NCI-H1105 (cell line): ENCODE measurements around the gene CA6.
"Not testable (repeated sequence)": the region's sequence is repeated elsewhere in the genome, so short reads cannot be mapped to it uniquely, and the experiment has no call there.

Experiments
- DNase-seq: peaks from one replicate; lab custom pipeline; 2025; lab: John Stamatoyannopoulos, UW

CA6 gene

DNA sequence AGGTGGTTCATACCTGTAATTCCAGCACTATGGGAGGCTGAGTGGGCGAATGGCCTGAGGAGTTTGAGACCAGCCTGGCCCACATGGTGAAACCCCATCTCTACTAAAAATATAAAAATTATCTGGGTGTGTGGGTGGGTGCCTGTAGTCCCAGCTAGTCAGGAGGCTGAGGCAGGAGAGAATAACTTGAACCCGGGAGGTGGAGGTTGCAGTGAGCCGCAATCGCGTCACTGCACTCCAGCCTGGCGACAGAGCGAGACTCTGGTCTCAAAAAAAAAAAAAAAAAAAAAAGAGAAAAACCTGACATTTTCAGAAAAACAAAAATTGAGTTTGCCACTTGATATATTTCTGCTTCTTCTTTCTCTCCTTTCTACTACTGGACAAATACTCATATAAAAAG lies 24.3 kb downstream of the CA6 start:
- no peak for DNase-seq

- DNase-seq, result no peak
Measured at GRCh38 chr1:8970870-8971337, 25.2 kb downstream of the CA6 start.

DNA sequence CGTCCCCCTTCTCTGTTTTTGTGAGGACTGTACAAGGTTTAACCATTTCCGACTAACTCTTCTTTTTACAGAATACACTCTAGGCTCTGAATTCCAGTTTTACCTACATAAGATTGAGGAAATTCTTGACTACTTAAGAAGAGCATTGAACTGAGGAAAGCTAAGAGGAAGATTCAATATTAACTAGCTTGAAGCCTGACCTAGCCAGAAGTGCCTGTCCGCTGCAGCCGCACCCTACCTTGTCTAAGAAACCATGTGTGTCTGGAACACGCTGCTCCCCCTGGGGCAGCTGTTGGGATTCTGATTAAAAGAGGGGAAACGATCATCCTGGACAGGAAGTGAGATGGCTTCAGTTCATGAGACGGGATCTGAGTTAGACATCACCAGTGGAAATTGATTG lies 28.9 kb downstream of the CA6 start:
- no peak for DNase-seq

- no peak for DNase-seq
Measured at GRCh38 chr1:8976338-8976737, 30.7 kb downstream of the CA6 start.

GRCh38 chr1:8976896-8977450 lies 31.3 kb downstream of the CA6 start:
- DNase-seq, result no peak

- no peak for DNase-seq
Measured at GRCh38 chr1:8980656-8981055, 35.0 kb downstream of the CA6 start.

- no peak for DNase-seq
Measured at GRCh38 chr1:8981169-8981568, 35.5 kb downstream of the CA6 start.

DNA sequence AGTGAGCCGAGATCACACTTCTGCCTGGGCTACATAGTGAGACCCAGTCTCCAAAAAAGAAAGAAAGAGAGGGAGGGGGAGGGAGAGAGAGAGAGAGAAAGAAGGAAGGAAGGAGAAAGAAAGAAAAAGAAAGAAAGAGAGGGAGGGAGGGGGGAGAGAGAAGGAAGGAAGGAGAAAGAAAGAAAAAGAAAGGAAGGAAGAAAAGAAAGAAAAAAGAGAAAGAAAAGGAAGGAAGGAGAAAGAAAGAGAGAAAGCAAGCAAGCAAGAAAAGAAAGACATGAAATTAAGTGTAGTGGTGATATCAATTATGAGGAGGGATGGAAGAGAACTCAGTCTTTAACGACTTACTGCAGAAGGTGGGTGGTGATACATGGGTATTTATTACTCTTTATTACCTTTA lies 38.5 kb downstream of the CA6 start:
- no peak for DNase-seq

DNA sequence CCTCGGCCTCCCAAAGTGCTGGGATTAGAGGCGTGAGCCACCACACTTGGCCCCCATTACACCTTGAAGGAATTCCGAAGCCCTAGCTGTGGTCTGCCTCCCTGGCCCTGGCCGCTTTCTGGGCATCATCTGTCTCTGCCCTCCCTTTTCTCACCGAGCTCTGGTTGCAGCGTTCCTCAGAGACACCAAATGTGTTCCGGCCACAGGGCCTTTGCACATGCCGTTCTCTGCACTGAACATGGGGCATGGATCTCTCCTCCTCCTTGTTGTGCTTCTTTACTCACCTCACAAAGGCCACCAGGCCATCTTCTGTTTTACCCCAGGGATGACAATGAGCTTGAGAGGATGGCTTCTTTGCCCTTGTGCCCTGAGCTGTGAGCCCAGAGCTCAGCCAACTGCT lies 39.3 kb downstream of the CA6 start:
- no peak for DNase-seq

GRCh38 chr1:8985915-8986813 lies 40.5 kb downstream of the CA6 start:
- no peak for DNase-seq

DNA sequence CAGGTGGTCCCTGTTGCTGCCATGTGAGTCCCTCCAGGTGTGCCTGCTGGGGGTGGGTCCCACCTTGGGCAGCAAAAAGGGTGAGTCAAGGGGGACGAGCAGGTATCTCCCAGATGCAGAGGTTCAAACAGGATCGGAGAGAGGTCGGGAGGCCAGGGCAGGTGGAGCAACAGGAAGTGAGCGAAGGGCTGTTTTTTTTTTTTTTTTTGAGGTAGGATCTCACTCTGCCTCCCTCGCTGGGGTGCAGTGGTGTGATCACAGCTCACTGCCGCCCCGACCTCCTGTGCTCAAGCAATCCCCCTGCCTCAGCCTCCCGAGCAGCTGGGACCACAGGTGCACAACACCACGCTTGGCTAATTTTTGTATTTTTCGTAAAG lies 41.1 kb downstream of the CA6 start:
- no peak for DNase-seq

DNA sequence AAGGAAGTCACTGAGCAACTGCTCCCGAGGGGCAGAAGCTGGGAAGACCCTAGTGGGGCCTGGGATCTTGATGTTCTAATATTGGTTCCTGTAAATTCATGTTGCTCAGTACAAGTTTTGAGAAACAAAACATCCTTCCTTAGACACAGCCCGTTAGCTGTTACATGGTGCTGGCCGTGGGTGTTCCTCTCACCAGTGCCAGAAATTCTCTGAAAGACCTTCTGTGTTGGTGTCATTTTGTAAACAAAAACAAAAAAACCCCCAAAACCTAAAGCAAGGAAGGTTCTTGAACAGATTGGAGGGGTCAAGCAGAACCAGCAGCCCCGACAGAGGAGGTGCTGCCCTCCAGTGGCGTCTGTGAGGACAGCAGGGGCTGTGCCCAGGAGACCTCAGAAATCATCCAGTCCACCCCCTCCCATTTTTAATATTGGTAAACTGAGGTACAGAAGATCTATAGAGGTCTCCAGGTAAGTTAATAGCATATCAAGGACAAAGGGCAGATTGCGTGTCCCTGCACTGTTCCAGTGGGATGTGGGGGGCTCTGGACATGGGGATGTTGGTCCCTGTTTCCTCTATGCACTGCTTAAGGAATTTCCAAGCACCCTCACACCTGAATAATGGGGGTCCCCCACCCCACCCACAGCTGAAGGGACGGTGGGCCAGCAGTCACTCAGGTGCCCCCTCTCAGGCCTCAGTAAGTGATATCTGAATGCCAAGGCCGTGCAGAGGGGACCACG lies 42.4 kb downstream of the CA6 start:
- no peak for DNase-seq

DNA sequence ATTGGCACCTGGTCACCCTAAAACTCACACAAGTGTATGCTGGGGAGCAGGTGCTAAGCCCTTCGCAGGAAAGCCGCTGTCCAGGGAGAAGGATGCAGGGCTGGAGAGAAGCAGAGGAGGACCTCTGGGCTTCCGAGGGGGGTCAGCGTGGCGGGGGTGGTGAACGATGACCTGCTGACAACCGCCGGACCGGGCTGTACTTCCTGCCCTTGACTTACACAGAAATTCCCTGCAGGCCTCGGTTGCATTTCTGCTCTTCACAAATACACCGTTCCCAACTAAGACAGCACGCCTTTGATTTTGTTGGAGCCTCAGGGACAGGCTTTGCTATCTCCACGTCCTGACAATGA lies 42.9 kb downstream of the CA6 start:
- DNase-seq, result no peak

DNA sequence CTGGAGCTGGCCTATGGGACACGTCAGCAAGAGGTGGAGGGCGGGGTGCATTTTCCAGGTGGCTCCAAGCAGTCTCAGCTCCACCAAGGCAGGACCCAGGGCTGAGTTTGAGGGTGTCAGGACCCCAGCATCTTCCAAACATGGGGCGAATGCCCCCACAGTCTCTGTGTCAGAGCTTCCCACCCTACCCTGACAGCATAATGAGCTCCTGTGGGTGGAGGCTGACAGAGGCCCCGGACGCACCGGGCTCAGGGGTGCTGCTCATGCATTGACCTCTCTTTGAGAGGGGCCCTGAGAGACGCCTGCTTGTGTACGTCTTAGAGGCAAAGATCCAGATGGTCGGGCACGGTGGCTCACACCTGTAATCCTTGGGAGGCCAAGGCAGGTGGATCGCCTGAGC lies 43.4 kb downstream of the CA6 start:
- no peak for DNase-seq

- DNase-seq, result no peak
Measured at GRCh38 chr1:8989821-8990220, 44.2 kb downstream of the CA6 start.

GRCh38 chr1:8992936-8993687 lies 47.4 kb downstream of the CA6 start:
- DNase-seq, result no peak

- DNase-seq, result not testable (repeated sequence)
Measured at GRCh38 chr1:8993962-8994675, 48.5 kb downstream of the CA6 start.

DNA sequence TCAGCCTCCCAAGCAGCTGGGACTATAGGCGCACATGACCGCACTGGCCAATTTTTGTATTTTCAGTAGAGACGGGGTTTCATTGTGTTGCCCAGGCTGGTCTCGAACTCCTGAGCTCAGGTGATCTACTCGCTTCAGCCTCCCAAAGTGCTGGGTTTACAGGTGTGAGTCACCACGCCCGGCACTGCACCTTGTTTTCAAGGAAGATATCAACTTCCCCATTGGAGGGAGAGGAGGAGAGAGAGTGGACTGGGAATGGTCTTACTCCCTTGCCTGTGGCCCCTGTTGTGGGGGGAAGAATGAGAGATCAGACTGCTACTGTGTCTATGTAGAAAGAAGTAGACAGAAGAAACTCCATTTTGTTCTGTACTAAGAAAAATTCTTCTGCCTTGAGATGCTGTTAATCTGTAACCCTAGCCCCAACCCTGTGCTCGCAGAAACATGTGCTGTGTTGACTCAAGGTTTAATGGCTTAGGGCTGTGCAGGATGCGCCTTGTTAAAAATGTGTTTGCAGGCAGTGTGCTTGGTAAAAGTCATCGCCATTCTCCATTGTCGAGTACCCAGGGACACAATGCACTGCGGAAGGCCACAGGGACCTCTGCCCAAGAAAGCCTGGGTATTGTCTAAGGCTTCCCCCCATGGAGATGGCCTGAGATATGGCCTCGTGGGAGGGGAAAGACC lies 56.0 kb downstream of the CA6 start:
- DNase-seq, result not testable (repeated sequence)

DNA sequence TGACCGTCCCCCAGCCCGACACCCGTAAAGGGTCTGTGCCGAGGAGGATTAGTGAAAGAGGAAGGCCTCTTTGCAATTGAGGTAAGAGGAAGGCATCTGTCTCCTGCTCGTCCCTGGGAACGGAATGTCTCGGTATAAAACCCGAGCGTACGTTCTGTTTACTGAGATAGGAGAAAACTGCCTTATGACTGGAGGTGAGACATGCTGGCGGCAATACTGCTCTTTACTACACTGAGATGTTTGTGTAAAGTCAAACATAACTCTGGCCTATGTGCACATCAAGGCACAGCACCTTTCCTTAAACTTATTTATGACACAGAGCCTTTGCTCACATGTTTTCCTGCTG lies 56.5 kb downstream of the CA6 start:
- not testable (repeated sequence) for DNase-seq

GRCh38 chr1:9004031-9004699 lies 58.5 kb downstream of the CA6 start:
- DNase-seq, result no peak
